K562 (cell line): Measurements from ENCODE around the gene ACSBG1. TPM values are rescaled to one million over a fixed set of nuclear protein-coding genes. Genes with fewer than 3 reads are reported as not detected.

Source experiments
- ATAC-seq: fragments of 200-7000 bp; cut with Tn5 transposase; 3 replicates; pipeline ENCODE4 v1.9.1; 2020; ENCODE audit warnings: moderate library complexity
- BruUV-seq: library from RNA; stranded (reverse); fragments of 400-500 nt; replicated peaks from 2 replicates; lab custom pipeline; 2021; lab: Mats Ljungman, UMichigan
- CTCF ChIA-PET: fragments of 300-600 bp; formaldehyde crosslinking; extraction: SDS; loops from one replicate; lab custom pipeline; 2021; ENCODE audit warnings: low intra/inter-chr PET ratio; lab: Yijun Ruan, JAX
- POLR2A ChIA-PET: fragments of 300-600, 350-650 bp; sonication (Branson Sonifier 250); formaldehyde crosslinking; extraction: SDS; loops from one replicate; lab custom pipeline; 2021; ENCODE audit warnings: antibody characterized with exemption, inconsistent platforms; lab: Yijun Ruan, JAX
- DNase-seq, 4 experiments: peaks; one replicate each; pipeline versions ENCODE4 v3.0.0 to v3.0.0-alpha.2; 2011 to 2018; ENCODE audit warnings: low spot score in 3 of 4, mixed read lengths in 3 of 4; ENCODE audit errors: extremely low read depth in 1 of 4
- FAIRE-seq: peaks from 2 replicates; lab custom pipeline; 2011; peaks lifted over from hg19 to GRCh38; lab: Jason Lieb, UNC
- H2AFZ ChIP-seq: 2 replicates; pipeline ENCODE4 v1.6.0; 2011; ENCODE audit warnings: low read depth, low read length, control low read depth, inconsistent platforms
- H3K27ac ChIP-seq: fragments of 200-600 bp; 3 replicates; pipeline ENCODE4 v1.8.0; 2011; ENCODE audit warnings: low read depth, mild to moderate bottlenecking, control low read depth, inconsistent platforms, low read length, moderate library complexity, mixed read lengths; ENCODE audit errors: extremely low read depth
- H3K27me3 ChIP-seq, 2 experiments: fragments of 300-600 bp in 1 of 2; 2 replicates in 1 of 2; 3 replicates in 1 of 2; pipeline versions ENCODE4 v1.6.0 to v1.8.0; 2011; ENCODE audit warnings: inconsistent platforms in 2 of 2, low read length in 2 of 2, mild to moderate bottlenecking in 1 of 2, mixed read lengths in 1 of 2, moderate library complexity in 1 of 2; ENCODE audit not compliant: control insufficient read depth in 2 of 2, insufficient read depth in 2 of 2
- H3K36me3 ChIP-seq: fragments of 300-600 bp; 3 replicates; pipeline ENCODE4 v1.8.0; 2011; ENCODE audit warnings: mild to moderate bottlenecking, low read length, inconsistent platforms; ENCODE audit not compliant: control insufficient read depth, insufficient read depth
- H3K4me1 ChIP-seq, 2 experiments: fragments of 200-600 bp in 1 of 2; replicated peaks in 1 of 2; 2 replicates in 1 of 2; 3 replicates in 1 of 2; pipeline versions ENCODE4 v1.5.1 to v1.8.0; 2011; ENCODE audit warnings: inconsistent platforms in 2 of 2, low read length in 2 of 2, mild to moderate bottlenecking in 1 of 2, mixed read lengths in 1 of 2, moderate library complexity in 1 of 2; ENCODE audit not compliant: control insufficient read depth in 2 of 2, insufficient read depth in 2 of 2
- H3K4me2 ChIP-seq: 2 replicates; pipeline ENCODE4 v1.6.1; 2011; ENCODE audit warnings: low read length, control low read depth, inconsistent platforms, mixed read lengths; ENCODE audit not compliant: insufficient read depth
- H3K4me3 ChIP-seq: fragments of 200-600 bp; sonication (generic), shearing (Covaris generic); 2 replicates; pipeline ENCODE4 v1.5.1; 2016; ENCODE audit warnings: control low read depth, inconsistent platforms
- H3K79me2 ChIP-seq: fragments of 200-600 bp; 3 replicates; pipeline ENCODE4 v1.8.0; 2011; ENCODE audit warnings: low read length, inconsistent platforms; ENCODE audit not compliant: control insufficient read depth, insufficient read depth
- H3K9ac ChIP-seq, 2 experiments: 2 replicates each; pipeline versions ENCODE4 v1.6.0 to v1.6.1; 2011; ENCODE audit warnings: low read depth in 2 of 2, low read length in 2 of 2, control low read depth in 1 of 2, inconsistent platforms in 1 of 2, mild to moderate bottlenecking in 1 of 2, mixed read lengths in 1 of 2; ENCODE audit not compliant: insufficient read depth in 1 of 2
- H3K9me1 ChIP-seq: one replicate; pipeline ENCODE4 v1.6.0; 2011; ENCODE audit warnings: inconsistent platforms, mild to moderate bottlenecking, low read length, moderate library complexity; ENCODE audit not compliant: control insufficient read depth, insufficient read depth
- H3K9me3 ChIP-seq: replicated peaks from 2 replicates; pipeline ENCODE4 v1.5.1; 2011; ENCODE audit warnings: low read depth, low read length, inconsistent platforms; ENCODE audit not compliant: control insufficient read depth, insufficient read depth
- H4K20me1 ChIP-seq: replicated peaks from 2 replicates; pipeline ENCODE4 v1.6.1; 2011; ENCODE audit warnings: low read length, inconsistent platforms, mixed read lengths; ENCODE audit not compliant: control insufficient read depth, insufficient read depth
- LEF1 ChIP-seq: fragments of 450-650 bp; IDR thresholded peaks from 2 replicates; pipeline ENCODE4 v1.6.1; 2016; ENCODE audit warnings: mild to moderate bottlenecking
- MTA3 ChIP-seq: fragments of 450-650 bp; formaldehyde crosslinking; IDR thresholded peaks from 2 replicates; pipeline ENCODE4 v1.6.1; 2017; ENCODE audit warnings: mild to moderate bottlenecking, borderline replicate concordance
- PPARD ChIP-seq: fragments of 250-450 bp; sonication (Bioruptor Pico); IDR thresholded peaks from 2 replicates; pipeline ENCODE4 v1.8.0; 2022; ENCODE audit warnings: inconsistent platforms, mild to moderate bottlenecking, moderate library complexity
- ZC3H11A ChIP-seq: IDR thresholded peaks from 2 replicates; pipeline ENCODE4 v1.6.1; 2012; ENCODE audit warnings: low read depth, low read length, improper control_type of control experiment
- ZFX ChIP-seq: sonication (generic); formaldehyde crosslinking; IDR thresholded peaks from 2 replicates; pipeline ENCODE4 v1.8.0; 2022; ENCODE audit warnings: mild to moderate bottlenecking, missing genetic modification reagents, moderate library complexity
- WGBS: fragments of 100-300 bp; shearing (Covaris generic); methylation state at CpG from one replicate; pipeline ENCODE4 v1.1.6; 2016; ENCODE audit warnings: low coverage, mixed read lengths; ENCODE audit not compliant: insufficient coverage; ENCODE audit errors: missing lambda C conversion rate; 5-methylcytosine and 5-hydroxymethylcytosine counted together
- in situ Hi-C: fragments of 300-500 bp; cut with MboI; formaldehyde crosslinking; loops from 4 replicates; pipeline ENCODE4 v1.15.0; 2018; ENCODE audit warnings: inconsistent platforms, mixed read lengths
- intact Hi-C: fragments of 100-400 bp; cut with micrococcal nuclease; formaldehyde crosslinking; loops from 2 replicates; pipeline ENCODE4 v1.14.2; 2022
- polyA plus RNA-seq, 8 experiments: library from polyadenylated mRNA; depleted of rRNA in 4 of 8; stranded (reverse) in 5 of 8; unstranded in 3 of 8; fragments of >200 nt; fragmentation: Nextera tagmentation in 2 of 8; fragmentation: Illumina TruSeq in 1 of 8; extraction: Ambion mirVana in 2 of 8; extraction: Trizol in 1 of 8; gene quantifications; 2 replicates each; pipeline versions ENCODE4 v1.2.1 to v1.2.3, GENCODE V29; 2011 to 2014; ENCODE audit warnings: inconsistent platforms in 1 of 8, missing spikeins in 1 of 8
- total RNA-seq, 7 experiments: library from RNA; depleted of rRNA in 6 of 7; stranded (reverse); fragments of >200 nt in 6 of 7; fragmentation: Illumina TruSeq in 2 of 7; extraction: Trizol in 2 of 7; gene quantifications; 2 replicates each; pipeline versions ENCODE4 v1.2.1 to v1.2.3, GENCODE V29; 2011 to 2021; ENCODE audit warnings: low replicate concordance in 1 of 7
- TF ChIP-seq, protein P1 (sequence below): fragments of 250-450 bp; sonication (Bioruptor Pico); IDR thresholded peaks from 2 replicates; pipeline ENCODE4 v1.4.0; 2020
- TF ChIP-seq, protein P2 (sequence below): sonication (generic); formaldehyde crosslinking; IDR thresholded peaks from 2 replicates; pipeline ENCODE4 v1.8.1; 2022; ENCODE audit warnings: missing genetic modification reagents

Gene ACSBG1
- total and polyA plus RNA-seq, 9 of the 15 experiments (the other 6 are each of a cell fraction or from before 2014, with no cell fraction given), result 0.36 to 6.4 (median 2.5) TPM

DNA sequence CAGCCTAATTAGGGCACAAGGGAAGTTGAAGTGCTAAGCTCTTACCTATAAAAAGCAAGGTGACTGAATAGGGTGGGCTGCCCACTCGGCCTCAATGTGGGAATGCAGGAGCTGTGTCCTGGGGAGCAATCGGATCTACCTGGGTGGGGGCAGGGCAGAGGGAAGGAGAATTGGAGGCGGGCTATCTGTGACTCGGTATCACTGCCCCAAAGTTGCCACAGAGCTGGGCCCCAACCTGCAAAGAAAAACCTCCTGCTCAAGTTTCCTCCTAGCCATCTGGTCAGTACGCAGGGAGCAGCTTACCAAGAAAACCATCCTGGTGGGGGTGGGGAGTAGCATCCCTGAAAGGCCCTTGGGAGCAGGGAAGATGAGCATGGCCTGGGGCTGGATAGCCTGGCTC, 113.8 kb downstream of the ACSBG1 start:
- Histone ChIP-seq H3K27ac (no peak overlapping the region), H3K4me1 (no peaks in the 10 kb centered on the region; a peak in 1 of 5 replicates), H3K27me3 (no peaks in the 10 kb centered on the region), H3K9me3 (no peaks in the 10 kb centered on the region), H3K4me3 (no peak overlapping the region), H3K9ac (no peak overlapping the region; a peak in 1 of 4 replicates), H3K79me2 (no peaks in the 10 kb centered on the region), H4K20me1 (peaks cover 5% of the 10 kb centered on the region; the same call in 1 of the 2 replicates), H2AFZ (no peak overlapping the region), H3K36me3 (no peaks in the 10 kb centered on the region), H3K9me1 (no peaks in the 10 kb centered on the region), H3K4me2 (no peak overlapping the region)
- in situ Hi-C loops, result no loop called here
- FAIRE-seq (no peak), ATAC-seq (no peak), DNase-seq (no peak)
- CTCF ChIA-PET, result no interaction called here
- intact Hi-C loops, result no loop called here
- POLR2A ChIA-PET, result interaction anchor here (0.7 to 1.2 kb wide), 2 partner anchors 11 to 135 kb away, joined by 3 to 4 read pairs; partner anchors contain the start of gene CIB2
- TF ChIP-seq MTA3, result no peak
- TF ChIP-seq, protein P1, sequence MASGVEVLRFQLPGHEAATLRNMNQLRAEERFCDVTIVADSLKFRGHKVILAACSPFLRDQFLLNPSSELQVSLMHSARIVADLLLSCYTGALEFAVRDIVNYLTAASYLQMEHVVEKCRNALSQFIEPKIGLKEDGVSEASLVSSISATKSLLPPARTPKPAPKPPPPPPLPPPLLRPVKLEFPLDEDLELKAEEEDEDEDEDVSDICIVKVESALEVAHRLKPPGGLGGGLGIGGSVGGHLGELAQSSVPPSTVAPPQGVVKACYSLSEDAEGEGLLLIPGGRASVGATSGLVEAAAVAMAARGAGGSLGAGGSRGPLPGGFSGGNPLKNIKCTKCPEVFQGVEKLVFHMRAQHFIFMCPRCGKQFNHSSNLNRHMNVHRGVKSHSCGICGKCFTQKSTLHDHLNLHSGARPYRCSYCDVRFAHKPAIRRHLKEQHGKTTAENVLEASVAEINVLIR (CRISPR knock-in tag), result no peak
- no peak for TF ChIP-seq ZFX (CRISPR knock-in tag)
- TF ChIP-seq LEF1, result no peak
- no peak for TF ChIP-seq ZC3H11A
- TF ChIP-seq, protein P2, sequence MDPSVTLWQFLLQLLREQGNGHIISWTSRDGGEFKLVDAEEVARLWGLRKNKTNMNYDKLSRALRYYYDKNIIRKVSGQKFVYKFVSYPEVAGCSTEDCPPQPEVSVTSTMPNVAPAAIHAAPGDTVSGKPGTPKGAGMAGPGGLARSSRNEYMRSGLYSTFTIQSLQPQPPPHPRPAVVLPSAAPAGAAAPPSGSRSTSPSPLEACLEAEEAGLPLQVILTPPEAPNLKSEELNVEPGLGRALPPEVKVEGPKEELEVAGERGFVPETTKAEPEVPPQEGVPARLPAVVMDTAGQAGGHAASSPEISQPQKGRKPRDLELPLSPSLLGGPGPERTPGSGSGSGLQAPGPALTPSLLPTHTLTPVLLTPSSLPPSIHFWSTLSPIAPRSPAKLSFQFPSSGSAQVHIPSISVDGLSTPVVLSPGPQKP, result no peak
- TF ChIP-seq PPARD (CRISPR knock-in tag), result no peak
- WGBS, result 46% methylated on average over 5 of the region's 5 CpGs
- BruUV-seq, result no TSS peak

Other genes starting within 250 kb of the ACSBG1 start
Only the 7 nearest of the 8 such genes appear.
- 5.1 and 6.2 TPM in 2 replicates for gene TBC1D2B, start 156.9 kb downstream of the ACSBG1 start, total RNA-seq (2014; rRNA removed)
- 8.9 and 9.3 TPM in 2 replicates for gene TBC1D2B, start 156.9 kb downstream of the ACSBG1 start, total RNA-seq (2014; rRNA removed; fragmentation: Illumina TruSeq; extraction: Trizol)
- gene TBC1D2B, start 156.9 kb downstream of the ACSBG1 start, total RNA-seq (2015; rRNA removed; fragmentation: Illumina TruSeq; extraction: Trizol), result 7.8 and 8.9 TPM in 2 replicates
- gene TBC1D2B, start 156.9 kb downstream of the ACSBG1 start, total RNA-seq (2021), result 10.1 and 10.7 TPM in 2 replicates
- gene TBC1D2B, start 156.9 kb downstream of the ACSBG1 start, polyA plus RNA-seq (2011; rRNA removed), result 13.7 and 16.3 TPM in 2 replicates
- gene TBC1D2B, start 156.9 kb downstream of the ACSBG1 start, polyA plus RNA-seq (2014; fragmentation: Illumina TruSeq; extraction: Trizol), result 7.7 and 9.2 TPM in 2 replicates
- gene TBC1D2B, start 156.9 kb downstream of the ACSBG1 start, polyA plus RNA-seq (2014; fragmentation: Nextera tagmentation; extraction: Ambion mirVana), result under 1 TPM; 0.15 to 0.48 TPM
- 6.5 and 6.9 TPM in 2 replicates for gene TBC1D2B, start 156.9 kb downstream of the ACSBG1 start, polyA plus RNA-seq (2014; rRNA removed)
- not detected in 2 replicates for gene SH2D7, start 142.0 kb downstream of the ACSBG1 start, total RNA-seq (2014; rRNA removed)
- gene SH2D7, start 142.0 kb downstream of the ACSBG1 start, total RNA-seq (2014; rRNA removed; fragmentation: Illumina TruSeq; extraction: Trizol), result not detected in 2 replicates
- gene SH2D7, start 142.0 kb downstream of the ACSBG1 start, total RNA-seq (2015; rRNA removed; fragmentation: Illumina TruSeq; extraction: Trizol), result not detected in 2 replicates
- not detected in 2 replicates for gene SH2D7, start 142.0 kb downstream of the ACSBG1 start, total RNA-seq (2021)
- gene SH2D7, start 142.0 kb downstream of the ACSBG1 start, polyA plus RNA-seq (2011; rRNA removed), result not detected in 2 replicates
- not detected in 2 replicates for gene SH2D7, start 142.0 kb downstream of the ACSBG1 start, polyA plus RNA-seq (2014; fragmentation: Illumina TruSeq; extraction: Trizol)
- not detected for gene SH2D7, start 142.0 kb downstream of the ACSBG1 start, polyA plus RNA-seq (2014; fragmentation: Nextera tagmentation; extraction: Ambion mirVana)
- not detected in 2 replicates for gene SH2D7, start 142.0 kb downstream of the ACSBG1 start, polyA plus RNA-seq (2014; rRNA removed)
- gene CIB2, start 103.1 kb downstream of the ACSBG1 start, total RNA-seq (2014; rRNA removed), result 22.4 and 33.3 TPM in 2 replicates
- 12.5 and 15.9 TPM in 2 replicates for gene CIB2, start 103.1 kb downstream of the ACSBG1 start, total RNA-seq (2014; rRNA removed; fragmentation: Illumina TruSeq; extraction: Trizol)
- 18.5 and 19.6 TPM in 2 replicates for gene CIB2, start 103.1 kb downstream of the ACSBG1 start, total RNA-seq (2015; rRNA removed; fragmentation: Illumina TruSeq; extraction: Trizol)
- 18.3 and 22.9 TPM in 2 replicates for gene CIB2, start 103.1 kb downstream of the ACSBG1 start, total RNA-seq (2021)
- gene CIB2, start 103.1 kb downstream of the ACSBG1 start, polyA plus RNA-seq (2011; rRNA removed), result 37.4 and 38.2 TPM in 2 replicates
- 27.3 and 32.7 TPM in 2 replicates for gene CIB2, start 103.1 kb downstream of the ACSBG1 start, polyA plus RNA-seq (2014; fragmentation: Illumina TruSeq; extraction: Trizol)
- gene CIB2, start 103.1 kb downstream of the ACSBG1 start, polyA plus RNA-seq (2014; fragmentation: Nextera tagmentation; extraction: Ambion mirVana), result 1 to 10 TPM; 1.5 to 2.0 TPM
- gene CIB2, start 103.1 kb downstream of the ACSBG1 start, polyA plus RNA-seq (2014; rRNA removed), result 19.4 and 26.5 TPM in 2 replicates
- 37.4 and 56.3 TPM in 2 replicates for gene IDH3A, start 85.2 kb downstream of the ACSBG1 start, total RNA-seq (2014; rRNA removed)
- gene IDH3A, start 85.2 kb downstream of the ACSBG1 start, total RNA-seq (2014; rRNA removed; fragmentation: Illumina TruSeq; extraction: Trizol), result 94.5 and 101 TPM in 2 replicates
- gene IDH3A, start 85.2 kb downstream of the ACSBG1 start, total RNA-seq (2015; rRNA removed; fragmentation: Illumina TruSeq; extraction: Trizol), result 77.4 and 87.2 TPM in 2 replicates
- gene IDH3A, start 85.2 kb downstream of the ACSBG1 start, total RNA-seq (2021), result 130 and 131 TPM in 2 replicates
- 88.5 and 115 TPM in 2 replicates for gene IDH3A, start 85.2 kb downstream of the ACSBG1 start, polyA plus RNA-seq (2011; rRNA removed)
- 107 and 116 TPM in 2 replicates for gene IDH3A, start 85.2 kb downstream of the ACSBG1 start, polyA plus RNA-seq (2014; fragmentation: Illumina TruSeq; extraction: Trizol)
- 100 to 1,000 TPM; 190 to 249 TPM for gene IDH3A, start 85.2 kb downstream of the ACSBG1 start, polyA plus RNA-seq (2014; fragmentation: Nextera tagmentation; extraction: Ambion mirVana)
- 70.0 and 86.7 TPM in 2 replicates for gene IDH3A, start 85.2 kb downstream of the ACSBG1 start, polyA plus RNA-seq (2014; rRNA removed)
- not detected in 2 replicates for gene DNAJA4, start 30.0 kb upstream of the ACSBG1 start, total RNA-seq (2014; rRNA removed)
- gene DNAJA4, start 30.0 kb upstream of the ACSBG1 start, total RNA-seq (2014; rRNA removed; fragmentation: Illumina TruSeq; extraction: Trizol), result 0.11 TPM in 1 of 2 replicates, not detected in the other
- gene DNAJA4, start 30.0 kb upstream of the ACSBG1 start, total RNA-seq (2015; rRNA removed; fragmentation: Illumina TruSeq; extraction: Trizol), result 0.08 TPM in 1 of 2 replicates, not detected in the other
- 0.16 and 0.25 TPM in 2 replicates for gene DNAJA4, start 30.0 kb upstream of the ACSBG1 start, total RNA-seq (2021)
- 0.05 and 0.15 TPM in 2 replicates for gene DNAJA4, start 30.0 kb upstream of the ACSBG1 start, polyA plus RNA-seq (2011; rRNA removed)
- not detected in 2 replicates for gene DNAJA4, start 30.0 kb upstream of the ACSBG1 start, polyA plus RNA-seq (2014; fragmentation: Illumina TruSeq; extraction: Trizol)
- 1 to 10 TPM in 1 of 2 experiments, under 1 TPM in 1; 0.56 to 1.0 TPM for gene DNAJA4, start 30.0 kb upstream of the ACSBG1 start, polyA plus RNA-seq (2014; fragmentation: Nextera tagmentation; extraction: Ambion mirVana)
- 0.09 TPM in 1 of 2 replicates, not detected in the other for gene DNAJA4, start 30.0 kb upstream of the ACSBG1 start, polyA plus RNA-seq (2014; rRNA removed)
- 99.3 and 118 TPM in 2 replicates for gene SKIC8, start 65.0 kb upstream of the ACSBG1 start, total RNA-seq (2014; rRNA removed)
- 139 and 146 TPM in 2 replicates for gene SKIC8, start 65.0 kb upstream of the ACSBG1 start, total RNA-seq (2014; rRNA removed; fragmentation: Illumina TruSeq; extraction: Trizol)
- 152 and 164 TPM in 2 replicates for gene SKIC8, start 65.0 kb upstream of the ACSBG1 start, total RNA-seq (2015; rRNA removed; fragmentation: Illumina TruSeq; extraction: Trizol)
- gene SKIC8, start 65.0 kb upstream of the ACSBG1 start, total RNA-seq (2021), result 79.5 and 87.3 TPM in 2 replicates
- gene SKIC8, start 65.0 kb upstream of the ACSBG1 start, polyA plus RNA-seq (2011; rRNA removed), result 158 and 224 TPM in 2 replicates
- gene SKIC8, start 65.0 kb upstream of the ACSBG1 start, polyA plus RNA-seq (2014; fragmentation: Illumina TruSeq; extraction: Trizol), result 124 and 127 TPM in 2 replicates
- 100 to 1,000 TPM; 352 to 389 TPM for gene SKIC8, start 65.0 kb upstream of the ACSBG1 start, polyA plus RNA-seq (2014; fragmentation: Nextera tagmentation; extraction: Ambion mirVana)
- gene SKIC8, start 65.0 kb upstream of the ACSBG1 start, polyA plus RNA-seq (2014; rRNA removed), result 140 and 168 TPM in 2 replicates
- not detected in 2 replicates for gene CRABP1, start 105.8 kb upstream of the ACSBG1 start, total RNA-seq (2014; rRNA removed)
- gene CRABP1, start 105.8 kb upstream of the ACSBG1 start, total RNA-seq (2014; rRNA removed; fragmentation: Illumina TruSeq; extraction: Trizol), result not detected in 2 replicates
- not detected in 2 replicates for gene CRABP1, start 105.8 kb upstream of the ACSBG1 start, total RNA-seq (2015; rRNA removed; fragmentation: Illumina TruSeq; extraction: Trizol)
- gene CRABP1, start 105.8 kb upstream of the ACSBG1 start, total RNA-seq (2021), result 0.40 and 0.60 TPM in 2 replicates
- not detected in 2 replicates for gene CRABP1, start 105.8 kb upstream of the ACSBG1 start, polyA plus RNA-seq (2011; rRNA removed)
- not detected in 2 replicates for gene CRABP1, start 105.8 kb upstream of the ACSBG1 start, polyA plus RNA-seq (2014; fragmentation: Illumina TruSeq; extraction: Trizol)
- not detected for gene CRABP1, start 105.8 kb upstream of the ACSBG1 start, polyA plus RNA-seq (2014; fragmentation: Nextera tagmentation; extraction: Ambion mirVana)
- not detected in 2 replicates for gene CRABP1, start 105.8 kb upstream of the ACSBG1 start, polyA plus RNA-seq (2014; rRNA removed)